C4-2B (cell line): ENCODE results near the gene PSG2.

Experiments
- CTCF ChIP-seq: fragments of 450-650 bp; conservative IDR thresholded peaks from 2 replicates; pipeline ENCODE4 v1.5.1; 2017; ENCODE audit warnings: mild to moderate bottlenecking
- ZFX ChIP-seq: fragments of 450-650 bp; IDR thresholded peaks from 2 replicates; pipeline ENCODE4 v1.6.1; 2017

GRCh38 chr19:43124360-43124759 is 41.9 kb upstream of the PSG2 start:
- TF ChIP-seq CTCF (peak; percentile 8; the same call in 1 of the 2 replicates), ZFX (no peak)
